ENCODE data around the gene SPTBN5.

SPTBN5 gene

DNA sequence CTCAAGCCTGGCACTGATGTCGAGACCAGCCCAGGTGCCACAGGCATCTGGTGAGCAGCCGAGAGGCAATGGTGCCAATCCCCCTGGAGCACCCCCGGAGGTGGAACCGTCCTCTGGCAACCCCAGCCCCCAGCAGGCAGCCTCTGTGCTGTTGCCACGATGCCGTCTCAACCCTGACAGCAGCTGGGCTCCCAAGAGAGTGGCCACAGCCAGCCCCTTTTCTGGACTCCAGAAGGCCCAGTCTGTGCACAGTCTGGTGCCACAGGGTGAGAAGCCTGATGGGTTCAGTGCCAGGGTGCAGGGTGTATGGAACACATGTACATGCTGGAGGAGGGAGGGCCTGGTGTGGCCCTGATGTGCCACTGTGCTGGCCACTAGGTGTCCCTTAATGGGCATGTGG lies 70.9 kb downstream of the SPTBN5 start:
- no peak for DNase-seq (ENCODE audit: low spot score)

DNA sequence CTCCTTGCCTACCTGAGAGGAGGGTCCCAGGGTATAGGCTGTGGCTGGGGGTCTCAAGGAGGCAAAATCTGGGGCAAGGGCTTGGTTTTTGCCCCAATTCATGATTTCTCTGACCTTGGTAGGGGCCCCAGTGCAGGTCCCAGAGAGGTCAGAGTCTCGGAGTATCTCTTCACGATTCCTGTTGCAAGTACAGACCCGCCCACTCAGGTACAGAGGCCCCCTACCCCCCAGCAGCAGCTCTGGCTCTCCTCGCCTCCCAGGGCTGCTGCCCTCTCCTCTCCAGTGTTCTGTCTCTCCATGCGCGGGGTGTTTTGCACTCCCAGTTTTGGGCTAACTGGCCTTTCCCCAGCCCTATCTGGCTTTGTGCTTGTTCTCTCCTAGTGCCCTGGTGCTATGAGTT lies 71.4 kb downstream of the SPTBN5 start:
- no peak for DNase-seq (ENCODE audit: low spot score)

DNA sequence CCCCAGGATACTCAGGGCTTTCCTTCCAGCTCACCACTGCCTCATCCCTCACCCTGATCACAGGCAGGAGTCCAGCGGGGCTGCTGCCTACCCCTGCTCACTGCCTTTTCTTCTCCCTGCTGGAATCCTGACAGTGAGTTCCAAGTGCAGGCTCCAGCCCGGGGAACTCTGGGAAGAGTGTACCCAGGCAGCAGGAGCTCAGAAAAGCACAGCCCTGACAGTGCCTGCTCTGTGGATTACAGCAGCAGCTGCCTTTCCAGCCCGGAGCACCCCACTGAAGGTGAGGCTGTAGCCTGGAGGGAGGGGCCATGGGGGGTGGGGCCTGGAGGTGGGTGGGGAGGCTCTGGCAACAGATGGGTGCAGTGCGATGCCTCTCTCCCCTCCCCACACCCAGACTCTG lies 72.0 kb downstream of the SPTBN5 start:
- no peak for DNase-seq (ENCODE audit: low spot score)

DNA sequence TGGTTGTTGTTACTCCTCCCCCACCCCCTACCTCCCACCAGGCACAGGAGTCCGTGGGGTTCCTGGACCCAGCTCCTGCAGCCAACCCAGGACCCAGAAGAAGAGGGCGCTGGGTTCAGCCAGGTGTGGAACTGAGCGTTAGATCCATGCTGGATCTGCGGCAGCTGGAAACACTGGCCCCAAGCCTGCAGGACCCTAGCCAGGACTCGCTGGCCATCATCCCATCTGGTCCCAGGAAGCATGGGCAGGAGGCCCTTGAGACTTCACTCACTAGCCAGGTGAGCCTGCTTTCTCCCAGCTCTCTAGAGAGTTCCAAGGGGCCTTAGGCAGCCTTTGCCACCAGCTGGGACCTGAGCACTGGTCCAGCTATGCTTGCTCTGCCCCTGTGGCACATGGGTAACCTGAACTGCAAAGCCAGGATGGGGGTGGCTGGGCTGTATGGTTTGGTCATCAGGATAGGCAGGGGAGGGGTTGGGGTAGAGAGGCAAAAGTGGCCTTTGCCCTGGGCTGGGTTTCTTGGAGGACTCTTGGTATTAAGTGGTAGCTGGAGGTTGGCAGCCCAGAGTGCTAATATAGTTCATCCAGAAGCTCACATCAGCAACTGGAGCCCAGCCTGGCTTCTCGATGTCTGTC lies 72.9 kb downstream of the SPTBN5 start:
- no peak for DNase-seq (ENCODE audit: low spot score)

DNA sequence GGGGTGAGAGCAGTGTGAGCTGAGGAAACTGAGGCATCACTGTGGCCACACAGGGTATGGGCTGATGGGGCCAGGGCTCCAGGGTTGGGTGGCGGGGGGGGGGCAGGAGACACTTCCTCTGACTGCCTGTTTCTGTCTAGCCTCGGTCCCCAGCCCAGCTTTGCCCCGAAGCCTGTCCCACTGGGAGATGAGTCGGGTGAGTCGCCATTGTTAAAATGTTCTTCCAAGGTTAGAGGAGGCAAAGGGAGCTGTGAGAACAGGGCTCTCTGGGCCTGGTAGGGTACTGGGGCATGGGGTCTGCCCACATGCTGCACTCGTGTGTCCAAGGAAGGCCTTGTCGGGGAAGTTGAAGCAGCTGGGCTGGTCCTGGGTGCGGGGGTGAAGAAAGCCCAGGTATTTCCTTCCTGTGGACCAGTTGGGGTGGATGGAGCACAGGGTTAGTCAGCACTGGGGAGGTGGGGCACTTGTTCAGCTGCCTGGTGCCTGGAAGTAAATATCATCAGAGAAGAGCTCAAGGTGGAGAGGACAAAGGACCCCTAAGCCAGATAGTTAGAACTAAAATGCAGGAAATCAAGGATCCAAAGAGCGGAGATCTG lies 74.3 kb downstream of the SPTBN5 start:
- no peak for DNase-seq (ENCODE audit: low spot score)

DNA sequence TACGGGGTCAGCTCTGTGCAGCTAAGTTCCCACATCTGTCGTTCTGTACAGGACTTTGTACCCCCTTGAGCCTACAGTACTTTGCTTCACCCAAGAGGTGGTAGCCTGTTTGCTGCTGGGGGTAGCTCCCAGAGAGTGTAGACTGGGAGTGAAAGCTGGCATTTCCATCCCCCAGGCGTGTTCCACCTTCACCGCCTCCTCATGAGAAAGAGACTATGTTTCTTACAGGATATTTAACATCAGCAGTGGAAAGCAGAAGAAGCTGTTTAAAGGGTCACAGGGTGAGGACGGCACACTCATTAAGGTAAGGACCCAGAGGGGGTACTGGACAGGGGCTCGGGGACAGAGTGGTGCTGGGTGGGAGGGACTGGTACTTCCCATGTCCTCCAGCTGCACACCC lies 76.1 kb downstream of the SPTBN5 start:
- no peak for DNase-seq (ENCODE audit: low spot score)

DNA sequence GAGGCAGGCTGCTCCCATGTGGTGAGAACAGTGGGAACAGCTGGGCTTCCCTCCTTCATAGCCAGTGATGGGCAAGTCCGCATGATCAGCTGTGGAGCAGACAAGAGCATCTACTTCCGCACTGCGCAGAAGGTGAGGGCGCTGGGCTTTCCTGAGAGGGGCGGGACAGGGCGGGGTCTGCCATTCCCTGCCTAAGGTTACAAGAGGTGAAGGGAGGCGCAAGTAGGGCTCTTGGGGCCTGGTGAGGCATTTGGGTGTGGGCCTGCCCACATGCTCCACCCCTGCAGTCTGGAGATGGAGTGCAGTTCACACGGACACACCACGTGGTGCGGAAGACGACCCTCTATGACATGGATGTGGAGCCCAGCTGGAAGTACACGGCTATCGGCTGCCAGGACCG lies 76.5 kb downstream of the SPTBN5 start:
- DNase-seq (ENCODE audit: low spot score) = no peak

DNA sequence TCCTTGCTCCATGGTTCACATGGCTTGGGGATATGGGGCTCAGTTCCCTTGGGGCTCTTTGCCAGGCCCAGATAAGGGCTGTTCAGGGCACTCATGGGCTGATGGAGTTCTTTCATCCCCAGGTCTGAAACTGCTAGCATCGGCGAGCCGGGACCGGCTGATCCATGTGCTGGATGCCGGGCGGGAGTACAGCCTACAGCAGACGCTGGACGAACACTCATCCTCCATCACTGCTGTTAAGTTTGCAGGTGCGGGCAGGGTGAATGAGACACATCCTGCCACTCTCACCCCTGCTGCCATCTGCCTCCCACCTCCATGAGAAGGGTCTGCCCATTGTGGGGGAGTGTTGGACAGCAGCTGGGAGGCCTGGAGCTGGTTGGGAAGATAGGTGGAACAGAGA lies 77.1 kb downstream of the SPTBN5 start:
- no peak for DNase-seq (ENCODE audit: low spot score)

DNA sequence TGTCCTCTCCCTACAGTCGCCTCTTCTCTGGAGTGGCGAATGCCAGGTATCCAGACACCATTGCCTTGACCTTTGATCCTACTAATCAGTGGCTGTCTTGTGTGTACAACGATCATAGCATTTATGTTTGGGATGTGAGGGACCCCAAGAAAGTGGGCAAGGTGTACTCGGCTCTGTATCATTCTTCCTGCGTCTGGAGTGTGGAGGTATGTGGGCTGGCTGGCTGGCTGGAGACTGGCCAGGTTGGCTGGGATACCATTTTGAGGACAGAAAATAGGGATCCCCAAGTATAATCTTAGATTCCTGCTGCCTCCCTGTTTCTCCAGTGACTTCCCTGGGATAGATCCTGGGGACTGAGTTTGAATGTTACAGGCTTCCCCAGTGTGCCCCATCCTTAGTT lies 79.3 kb downstream of the SPTBN5 start:
- DNase-seq (ENCODE audit: low spot score) = no peak

DNA sequence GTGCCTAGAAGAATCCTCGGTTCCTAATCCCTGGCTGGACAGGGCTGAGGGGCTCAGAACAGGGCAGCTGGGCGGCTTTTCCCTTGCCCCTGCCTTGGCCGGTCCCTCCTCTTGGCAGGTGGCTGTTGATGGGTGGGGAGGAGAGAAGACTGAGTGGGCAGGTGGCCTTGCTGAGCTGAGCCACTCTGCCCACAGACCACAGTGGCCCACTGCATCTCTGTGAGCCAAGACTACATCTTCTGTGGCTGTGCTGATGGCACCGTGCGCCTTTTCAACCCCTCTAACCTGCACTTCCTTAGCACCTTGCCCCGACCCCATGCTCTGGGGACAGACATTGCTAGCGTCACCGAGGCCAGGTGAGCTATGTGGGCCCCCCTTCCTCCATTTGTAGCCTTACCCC lies 80.4 kb downstream of the SPTBN5 start:
- DNase-seq (ENCODE audit: low spot score) = no peak

DNA sequence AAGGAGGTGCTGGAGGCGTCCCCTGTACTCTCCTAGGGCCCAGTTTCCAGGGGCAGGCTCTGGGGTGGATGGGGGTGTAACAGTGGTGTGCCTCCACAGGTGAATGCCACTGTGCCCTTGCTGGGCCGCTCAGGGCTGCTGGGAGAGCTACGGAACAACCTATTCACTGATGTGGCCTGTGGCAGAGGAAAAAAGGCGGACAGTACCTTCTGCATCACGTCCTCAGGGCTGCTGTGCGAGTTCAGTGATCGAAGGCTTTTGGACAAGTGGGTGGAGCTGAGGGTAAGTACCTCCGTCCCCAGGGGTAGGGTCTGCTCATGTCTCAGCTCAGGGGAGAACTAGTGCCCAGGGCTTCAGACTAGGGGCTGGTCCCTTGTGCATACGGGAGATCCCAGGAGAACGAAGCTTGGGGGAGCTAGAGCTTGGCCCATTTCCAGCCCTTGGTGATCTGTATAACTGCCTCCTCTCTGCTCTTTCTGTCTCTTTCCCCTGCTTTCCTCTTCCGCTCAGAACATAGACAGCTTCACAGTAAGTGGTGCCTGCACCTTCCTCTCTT lies 81.0 kb downstream of the SPTBN5 start:
- no peak for DNase-seq (ENCODE audit: low spot score)

DNA sequence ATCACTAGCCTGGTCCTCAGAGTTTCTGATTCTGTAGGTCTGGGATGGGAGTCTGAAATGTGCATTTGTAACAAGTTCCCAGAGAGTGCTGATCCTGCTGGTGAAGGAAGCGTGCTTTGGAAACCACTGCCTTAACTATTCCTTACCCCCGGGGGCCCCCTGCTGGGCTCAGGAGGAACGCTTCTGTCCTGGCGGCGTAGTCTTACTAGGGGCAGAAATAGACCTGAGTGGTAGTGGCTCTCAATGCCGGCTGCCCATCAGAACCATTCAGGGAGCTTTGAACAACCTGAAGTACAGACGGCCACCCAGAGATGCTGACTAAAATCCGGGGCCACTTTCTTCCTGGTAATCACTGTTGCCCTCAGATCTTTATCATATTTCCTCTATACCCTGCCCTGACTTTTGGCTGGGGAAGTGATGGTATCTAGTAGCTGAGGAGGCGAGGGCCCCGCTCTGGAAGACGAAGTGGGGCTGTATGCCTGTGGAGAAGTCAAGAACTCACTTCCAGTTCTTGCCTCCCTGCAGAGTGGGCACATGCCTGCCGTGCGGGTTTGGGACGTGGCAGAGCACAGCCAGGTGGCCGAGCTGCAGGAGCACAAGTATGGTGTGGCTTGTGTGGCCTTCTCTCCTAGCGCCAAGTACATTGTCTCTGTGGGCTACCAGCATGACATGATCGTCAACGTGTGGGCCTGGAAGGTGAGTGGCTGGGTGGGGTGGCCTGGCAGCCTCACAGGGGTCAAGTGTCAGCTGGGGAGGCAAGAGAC lies 82.2 kb downstream of the SPTBN5 start:
- DNase-seq (ENCODE audit: low spot score) = peak; percentile 82

DNA sequence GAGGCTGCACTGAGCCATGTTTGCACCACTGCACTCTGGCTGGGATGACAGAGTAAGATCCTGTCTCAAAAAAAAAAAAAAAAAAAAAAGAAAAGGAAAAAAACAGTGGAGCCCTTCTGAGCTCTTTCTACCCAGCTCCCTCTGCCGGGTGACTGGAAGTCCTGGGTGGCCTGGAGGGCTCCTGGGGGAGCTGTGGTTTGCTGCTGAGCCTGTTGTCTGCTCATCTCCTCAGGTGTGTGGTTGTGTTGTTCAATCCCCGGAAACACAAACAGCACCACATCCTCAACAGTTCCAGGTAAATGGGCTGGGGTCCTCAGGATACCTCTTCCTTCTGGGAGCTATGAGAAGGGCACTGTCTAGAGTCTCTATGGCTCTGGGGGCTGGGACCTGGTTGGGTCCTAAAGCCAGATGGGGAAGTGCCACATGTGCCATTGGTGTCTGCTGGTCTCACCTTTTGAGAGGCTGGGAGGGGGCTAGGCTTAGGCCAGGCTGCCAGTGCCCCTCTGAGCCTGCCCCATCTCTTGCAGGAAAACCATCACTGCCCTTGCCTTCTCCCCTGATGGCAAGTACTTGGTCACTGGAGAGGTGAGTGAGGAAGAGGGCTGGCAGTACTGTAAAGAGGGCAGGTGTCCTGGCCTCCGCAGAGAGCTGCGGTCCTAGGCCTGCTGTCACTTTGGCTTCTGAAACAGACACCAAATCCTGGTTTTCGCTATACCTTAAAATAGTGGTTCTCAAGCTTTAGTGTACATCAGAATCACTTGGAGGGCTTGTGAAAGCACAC lies 83.0 kb downstream of the SPTBN5 start:
- no peak for DNase-seq (ENCODE audit: low spot score)

DNA sequence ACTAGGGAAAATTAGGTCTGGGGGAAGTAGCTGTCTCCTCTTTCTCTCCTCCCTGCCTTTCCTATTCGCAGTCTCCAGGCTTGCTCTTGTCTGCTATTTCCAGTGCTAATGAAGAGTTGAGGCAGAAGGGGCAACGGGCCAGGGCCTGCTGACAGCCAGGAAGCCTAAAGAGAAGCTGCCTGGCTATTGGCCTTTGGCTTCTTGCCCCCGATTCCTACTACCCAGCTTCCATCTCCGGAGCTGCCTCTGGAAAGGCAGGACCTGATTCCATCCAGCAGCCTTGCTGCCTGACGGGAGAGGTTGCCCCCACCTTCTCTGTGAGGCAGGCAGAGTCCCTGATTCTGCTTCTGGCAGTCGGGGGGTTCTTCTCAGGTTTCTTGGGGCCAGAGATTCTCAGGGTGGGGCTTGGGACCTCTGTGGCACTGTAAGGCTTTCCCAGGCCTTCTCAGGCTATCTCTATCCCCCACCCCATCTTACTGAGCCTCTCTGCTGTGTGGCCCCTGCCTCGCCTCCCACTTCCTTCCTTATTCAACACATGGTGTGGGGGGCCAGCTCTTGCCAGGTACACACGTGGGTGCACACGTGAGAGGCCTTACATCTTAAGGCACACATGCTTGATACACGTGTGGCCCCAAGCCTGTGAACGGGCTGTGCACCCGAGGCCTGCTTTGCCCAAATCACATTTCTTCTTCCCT lies 84.2 kb downstream of the SPTBN5 start:
- DNase-seq (ENCODE audit: low spot score) = no peak

DNA sequence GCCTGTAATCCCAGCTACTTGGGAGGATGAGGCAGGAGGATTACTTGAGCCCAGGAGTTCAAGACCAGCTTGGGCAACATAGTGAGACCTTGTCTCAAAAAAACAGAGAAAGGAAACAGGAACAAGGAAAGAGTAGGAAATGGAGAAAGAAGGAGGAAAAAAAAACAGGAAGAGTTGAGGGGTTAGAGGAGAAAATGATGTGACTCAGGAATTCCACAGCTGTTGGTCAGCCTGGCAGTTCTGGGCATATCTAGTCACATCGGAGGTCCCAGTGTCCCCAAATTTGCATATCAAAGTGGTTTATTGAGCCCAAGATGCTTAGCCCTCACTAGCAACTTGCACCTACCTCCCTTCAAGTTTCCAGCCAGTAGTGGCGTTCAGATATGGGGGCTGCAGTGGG lies 84.7 kb downstream of the SPTBN5 start:
- no peak for DNase-seq (ENCODE audit: low spot score)

DNA sequence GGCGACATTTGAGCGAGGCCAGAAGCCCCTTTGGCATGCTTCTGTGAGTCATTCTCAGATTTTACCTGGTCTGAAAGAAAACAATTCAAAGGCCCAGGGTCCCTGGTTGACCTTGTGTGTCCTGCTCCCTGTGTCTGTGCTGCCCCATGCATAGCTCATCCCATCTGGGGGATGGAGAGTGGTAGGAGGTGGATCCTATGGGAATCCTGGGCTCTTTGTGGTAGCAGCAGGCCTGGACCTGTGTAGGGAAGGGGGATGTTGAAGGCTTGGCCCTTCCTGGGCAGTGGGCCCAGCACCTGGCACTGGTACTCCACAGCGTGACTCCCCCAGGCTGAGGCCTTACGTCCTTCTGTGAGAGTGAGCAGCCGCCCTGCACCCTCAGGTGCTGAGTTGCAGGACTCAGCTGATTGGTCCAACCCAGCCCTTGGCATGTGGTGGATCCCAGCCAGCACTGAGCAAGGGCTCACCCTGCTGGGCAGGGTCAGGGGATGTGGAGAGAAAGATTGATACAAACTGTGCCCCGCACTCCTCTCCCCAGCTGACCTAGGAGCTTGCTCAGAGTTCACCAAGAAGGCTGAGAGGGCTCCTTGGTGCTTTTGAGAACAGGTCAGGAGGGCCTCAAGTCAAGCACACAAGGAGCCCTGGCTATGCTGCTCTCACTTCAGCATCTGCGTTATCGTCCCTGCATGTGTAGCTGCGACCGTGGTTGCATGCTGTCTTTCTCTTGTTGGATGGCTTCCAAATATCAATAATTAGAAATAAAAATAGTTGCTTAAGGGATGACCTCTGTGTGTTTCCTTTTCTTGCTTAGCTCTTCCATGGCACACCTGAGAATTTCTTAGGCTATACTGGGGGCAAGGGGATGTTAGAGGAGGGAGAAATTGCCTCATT lies 87.3 kb downstream of the SPTBN5 start:
- DNase-seq (ENCODE audit: low spot score) = no peak

DNA sequence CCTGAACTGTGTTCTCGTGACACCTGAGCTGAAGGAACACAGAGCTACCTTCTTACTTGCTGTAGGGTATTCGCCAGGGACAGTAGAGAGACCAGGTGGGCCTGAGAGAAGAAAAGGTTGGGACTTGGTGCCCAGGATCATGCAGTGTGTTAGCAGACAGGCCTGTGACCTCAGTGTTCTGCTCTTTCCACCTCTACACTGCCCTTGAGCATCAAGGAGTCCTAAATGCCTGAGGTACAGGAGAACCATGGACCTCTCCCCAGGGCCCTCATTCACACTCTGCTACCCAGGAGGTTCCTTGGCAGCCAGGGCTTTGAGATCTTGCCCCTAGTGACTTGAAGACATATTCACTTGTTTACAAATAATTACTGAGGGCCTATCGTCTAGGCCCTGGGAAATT lies 88.1 kb downstream of the SPTBN5 start:
- DNase-seq (ENCODE audit: low spot score) = no peak

DNA sequence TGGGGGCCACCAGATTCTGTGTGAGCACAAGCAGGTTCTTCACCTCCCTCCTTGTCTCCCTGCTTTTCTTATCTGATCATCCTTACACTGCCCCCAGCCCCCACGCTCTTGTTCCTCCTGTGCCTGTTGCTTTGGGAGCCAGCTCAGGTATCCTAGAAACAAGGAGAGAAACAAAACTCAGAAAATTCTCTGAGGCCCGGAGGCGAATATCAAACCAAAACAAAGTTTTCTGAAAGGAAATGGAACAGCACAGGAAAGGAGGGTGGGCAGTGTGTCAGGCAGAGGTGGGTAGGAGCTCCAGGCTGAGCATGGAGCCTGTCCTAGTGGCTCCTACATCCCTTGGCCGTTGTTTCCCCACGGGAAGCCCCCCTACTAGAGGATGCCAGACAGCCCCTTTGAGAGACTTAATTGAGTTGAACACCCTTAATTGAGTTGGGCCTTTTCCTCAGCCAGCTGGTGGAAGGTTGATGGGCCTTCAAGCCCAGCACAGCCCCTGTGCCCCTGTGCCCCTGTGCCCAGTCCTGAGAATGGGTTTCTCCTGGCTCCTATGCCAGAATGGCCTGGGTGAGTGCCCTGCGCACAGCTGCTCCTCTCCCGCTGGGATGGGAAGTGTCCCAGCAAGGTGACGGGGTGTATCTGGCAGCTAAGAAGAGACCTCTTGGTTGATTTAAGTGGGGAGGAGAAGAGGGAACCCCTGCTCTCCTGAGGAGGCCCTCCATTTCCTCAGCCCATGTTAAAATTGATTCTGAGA lies 88.8 kb downstream of the SPTBN5 start:
- DNase-seq (ENCODE audit: low spot score) = no peak

DNA sequence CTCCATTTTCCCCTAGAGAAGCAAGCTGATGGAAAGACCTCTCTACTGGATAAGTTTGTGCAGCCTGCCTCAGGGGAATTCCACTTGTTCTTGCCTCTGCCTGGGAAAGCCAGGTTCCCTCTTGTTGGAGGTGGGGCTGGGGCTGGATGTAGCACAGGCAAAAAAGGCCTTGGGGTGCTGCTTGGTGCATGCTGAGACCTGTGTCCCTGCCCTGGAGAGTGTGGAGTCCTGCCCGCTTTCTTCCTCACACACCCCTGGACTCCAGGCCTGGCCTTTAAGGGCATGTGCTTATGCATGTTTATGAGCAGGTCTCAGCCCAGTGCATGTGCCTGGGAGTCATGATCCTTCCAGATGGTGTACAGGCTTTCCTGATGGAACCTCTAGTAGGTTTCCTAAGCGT lies 89.5 kb downstream of the SPTBN5 start:
- DNase-seq (ENCODE audit: low spot score) = no peak

DNA sequence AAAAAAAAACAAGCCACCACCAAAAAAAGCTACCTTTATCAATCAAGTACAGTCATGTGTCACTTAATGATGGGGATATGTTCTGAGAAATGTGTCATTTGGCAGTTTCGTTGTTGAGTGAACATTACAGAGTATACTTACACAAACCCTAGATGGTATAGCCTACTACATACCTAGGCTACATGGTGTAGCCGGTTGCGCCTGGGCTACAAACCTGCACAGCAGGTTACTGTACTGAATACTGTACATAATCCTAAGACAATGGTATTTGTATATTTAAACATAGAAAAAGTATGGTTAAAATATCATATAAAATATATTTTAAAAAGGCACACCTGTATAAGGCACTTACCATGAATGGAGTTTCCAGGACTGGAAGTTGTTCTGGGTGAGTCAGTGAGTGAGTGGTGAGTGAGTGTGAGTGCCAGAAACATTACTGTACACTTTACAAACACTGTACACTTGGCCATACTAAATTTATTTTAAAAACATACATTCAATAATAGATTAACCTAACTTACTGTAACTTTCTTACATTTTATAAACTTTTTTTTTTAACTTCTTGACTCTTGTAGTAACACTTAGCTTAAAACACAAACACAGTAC lies 91.9 kb downstream of the SPTBN5 start:
- no peak for DNase-seq (ENCODE audit: low spot score)
